Activated CD4-positive, alpha-beta memory T cell treated with anti-CD3 and anti-CD28 coated beads, Interleukin-2, amount 10 ng/mL, durations not matched to agents 7 days and 5 days (primary cell): Measurements from ENCODE around the gene SLC44A4. TPM values are rescaled to one million over a fixed set of nuclear protein-coding genes. Genes with fewer than 3 reads are reported as not detected.
"Not testable (repeated sequence)": the region's sequence is repeated elsewhere in the genome, so short reads cannot be mapped to it uniquely, and the experiment has no call there.

ENCODE experiments used
- CTCF ChIA-PET: fragments of 350-600 bp; sonication (Branson Sonifier 250); formaldehyde crosslinking; loops from one replicate; lab custom pipeline; 2021; ENCODE audit warnings: antibody characterized with exemption, inconsistent platforms; lab: Charles Lee
- POLR2A ChIA-PET: fragments of 350-600 bp; sonication (Branson Sonifier 250); formaldehyde crosslinking; loops from one replicate; lab custom pipeline; 2021; ENCODE audit warnings: antibody characterized with exemption; lab: Charles Lee
- DNase-seq: peaks from one replicate; pipeline ENCODE4 v3.0.0-alpha.2; 2020
- H3K27ac Mint-ChIP-seq: one replicate; pipeline ENCODE4 v1.8.0; 2021; ENCODE audit warnings: mild to moderate bottlenecking, mixed read lengths
- H3K27me3 Mint-ChIP-seq: one replicate; pipeline ENCODE4 v1.8.0; 2021; ENCODE audit warnings: mixed read lengths
- H3K36me3 Mint-ChIP-seq: one replicate; pipeline ENCODE4 v1.8.0; 2021; ENCODE audit warnings: low read depth, mixed read lengths
- H3K4me1 Mint-ChIP-seq: one replicate; pipeline ENCODE4 v1.8.0; 2021; ENCODE audit warnings: mixed read lengths
- H3K4me3 Mint-ChIP-seq: one replicate; pipeline ENCODE4 v1.8.0; 2021; ENCODE audit warnings: mild to moderate bottlenecking, mixed read lengths
- H3K9me3 Mint-ChIP-seq: one replicate; pipeline ENCODE4 v1.8.0; 2021; ENCODE audit warnings: mixed read lengths
- total RNA-seq, 2 experiments: library from RNA; stranded (reverse); gene quantifications; one replicate each; pipeline ENCODE4 v1.2.3, GENCODE V29; 2021

Gene SLC44A4
- total RNA-seq, 2 experiments from 2014 or later: 0.38 TPM; not detected in 1

DNA sequence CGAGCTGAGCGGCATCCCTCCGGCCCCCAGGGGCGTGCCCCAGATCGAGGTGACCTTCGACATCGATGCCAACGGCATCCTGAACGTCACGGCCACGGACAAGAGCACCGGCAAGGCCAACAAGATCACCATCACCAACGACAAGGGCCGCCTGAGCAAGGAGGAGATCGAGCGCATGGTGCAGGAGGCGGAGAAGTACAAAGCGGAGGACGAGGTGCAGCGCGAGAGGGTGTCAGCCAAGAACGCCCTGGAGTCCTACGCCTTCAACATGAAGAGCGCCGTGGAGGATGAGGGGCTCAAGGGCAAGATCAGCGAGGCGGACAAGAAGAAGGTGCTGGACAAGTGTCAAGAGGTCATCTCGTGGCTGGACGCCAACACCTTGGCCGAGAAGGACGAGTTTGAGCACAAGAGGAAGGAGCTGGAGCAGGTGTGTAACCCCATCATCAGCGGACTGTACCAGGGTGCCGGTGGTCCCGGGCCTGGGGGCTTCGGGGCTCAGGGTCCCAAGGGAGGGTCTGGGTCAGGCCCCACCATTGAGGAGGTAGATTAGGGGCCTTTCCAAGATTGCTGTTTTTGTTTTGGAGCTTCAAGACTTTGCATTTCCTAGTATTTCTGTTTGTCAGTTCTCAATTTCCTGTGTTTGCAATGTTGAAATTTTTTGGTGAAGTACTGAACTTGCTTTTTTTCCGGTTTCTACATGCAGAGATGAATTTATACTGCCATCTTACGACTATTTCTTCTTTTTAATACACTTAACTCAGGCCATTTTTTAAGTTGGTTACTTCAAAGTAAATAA lies 61.5 kb downstream of the SLC44A4 start:
- Mint-ChIP-seq H3K4me1 (peaks cover 49% of the 10 kb centered on the region), H3K36me3 (peaks cover 18% of the 10 kb centered on the region), H3K4me3 (peak overlapping the region; percentile 91), H3K27ac (peak overlapping the region; percentile 96)
- DNase-seq, H3K9me3 Mint-ChIP-seq, H3K27me3 Mint-ChIP-seq: not testable (repeated sequence)
- POLR2A ChIA-PET: interaction anchor here (1.0 to 6.4 kb wide), 12 partner anchors 10 to 157 kb away, joined by 3 to 95 read pairs (median 5); partner anchors contain the start of genes C6orf47, CLIC1, DDAH2 and GPANK1
- CTCF ChIA-PET: interaction anchor here (0.8 to 2.3 kb wide), 11 partner anchors 10 to 276 kb away, joined by 3 to 14 read pairs (median 6); partner anchors contain the start of genes DDAH2, DDX39B, HSPA1B and LSM2

DNA sequence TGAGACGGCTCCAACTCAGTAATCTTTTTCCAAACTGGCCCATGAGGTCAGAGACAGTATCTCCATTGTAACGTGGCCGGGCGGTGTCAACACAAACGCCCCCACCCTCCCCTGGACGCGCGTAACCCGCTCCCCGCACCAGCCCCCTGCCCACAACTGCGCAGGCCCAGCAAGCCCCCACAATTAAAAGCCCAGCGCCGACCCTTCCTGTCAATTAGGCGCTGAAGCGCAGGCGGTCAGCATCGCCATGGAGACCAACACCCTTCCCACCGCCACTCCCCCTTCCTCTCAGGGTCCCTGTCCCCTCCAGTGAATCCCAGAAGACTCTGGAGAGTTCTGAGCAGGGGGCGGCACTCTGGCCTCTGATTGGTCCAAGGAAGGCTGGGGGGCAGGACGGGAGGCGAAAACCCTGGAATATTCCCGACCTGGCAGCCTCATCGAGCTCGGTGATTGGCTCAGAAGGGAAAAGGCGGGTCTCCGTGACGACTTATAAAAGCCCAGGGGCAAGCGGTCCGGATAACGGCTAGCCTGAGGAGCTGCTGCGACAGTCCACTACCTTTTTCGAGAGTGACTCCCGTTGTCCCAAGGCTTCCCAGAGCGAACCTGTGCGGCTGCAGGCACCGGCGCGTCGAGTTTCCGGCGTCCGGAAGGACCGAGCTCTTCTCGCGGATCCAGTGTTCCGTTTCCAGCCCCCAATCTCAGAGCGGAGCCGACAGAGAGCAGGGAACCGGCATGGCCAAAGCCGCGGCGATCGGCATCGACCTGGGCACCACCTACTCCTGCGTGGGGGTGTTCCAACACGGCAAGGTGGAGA lies 63.6 kb downstream of the SLC44A4 start, which contains the start of the genes HSPA1A and HSPA1L:
HSPA1A (plus strand) TSS at position 519 of the 814 bp plus-strand sequence; CDS start at position 733, 214 bp downstream.
HSPA1L (minus strand) TSS at position 259 of the 814 bp plus-strand sequence. CDS start 3,311 bp downstream, outside the sequence.
- H3K4me3 Mint-ChIP-seq: peak within 1 kb of the TSS; percentile 83
- no peaks in the 10 kb centered on the region for H3K9me3 Mint-ChIP-seq
- peaks cover 55% of the 10 kb centered on the region for H3K4me1 Mint-ChIP-seq
- CTCF ChIA-PET: interaction anchor here (0.8 to 2.4 kb wide), 12 partner anchors 9 to 273 kb away, joined by 3 to 13 read pairs (median 4); partner anchors contain the start of genes CLIC1, DDX39B, HSPA1B and LSM2
- H3K27me3 Mint-ChIP-seq: no peaks in the 10 kb centered on the region
- peaks cover 23% of the 10 kb centered on the region for H3K36me3 Mint-ChIP-seq
- POLR2A ChIA-PET: interaction anchor here (0.8 to 5.6 kb wide), 14 partner anchors 8 to 274 kb away, joined by 3 to 98 read pairs (median 8); partner anchors contain the start of genes CLIC1, CSNK2B, DDX39B and HSPA1B
- peak within 1 kb of the TSS; percentile 96 for H3K27ac Mint-ChIP-seq
- DNase-seq: peak; percentile 82

DNA sequence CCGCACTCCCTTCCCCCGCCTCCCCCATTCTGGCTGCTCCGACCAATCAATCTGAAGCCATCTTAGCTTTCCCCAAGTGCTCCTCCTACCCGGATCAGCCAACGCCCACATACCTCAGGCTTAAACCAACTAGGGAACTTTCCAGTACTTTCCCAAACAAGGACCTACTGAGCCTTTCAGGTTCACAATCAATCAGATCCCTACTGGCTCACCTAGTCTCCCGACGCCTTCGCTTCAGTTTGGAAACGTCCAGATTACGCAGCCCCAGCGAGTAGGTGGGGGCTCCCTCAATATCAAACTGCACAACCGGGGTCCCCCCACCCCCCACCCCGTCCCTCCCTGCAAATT lies 64.1 kb downstream of the SLC44A4 start:
- POLR2A ChIA-PET: interaction anchor here (0.8 to 5.6 kb wide), 15 partner anchors 8 to 273 kb away, joined by 3 to 98 read pairs (median 7); partner anchors contain the start of genes CLIC1, CSNK2B, DDX39B and GPANK1
- H3K9me3 Mint-ChIP-seq: no peaks in the 10 kb centered on the region
- H3K36me3 Mint-ChIP-seq: peaks cover 24% of the 10 kb centered on the region
- peak; percentile 82 for DNase-seq
- H3K27ac Mint-ChIP-seq: peak overlapping the region; percentile 82
- CTCF ChIA-PET: interaction anchor here (0.8 to 2.9 kb wide), 11 partner anchors 8 to 273 kb away, joined by 3 to 14 read pairs (median 5); partner anchors contain the start of genes DDX39B, HSPA1B, LSM2 and VARS1
- H3K27me3 Mint-ChIP-seq: no peaks in the 10 kb centered on the region
- peak overlapping the region; percentile 83 for H3K4me3 Mint-ChIP-seq
- H3K4me1 Mint-ChIP-seq: peaks cover 51% of the 10 kb centered on the region

DNA sequence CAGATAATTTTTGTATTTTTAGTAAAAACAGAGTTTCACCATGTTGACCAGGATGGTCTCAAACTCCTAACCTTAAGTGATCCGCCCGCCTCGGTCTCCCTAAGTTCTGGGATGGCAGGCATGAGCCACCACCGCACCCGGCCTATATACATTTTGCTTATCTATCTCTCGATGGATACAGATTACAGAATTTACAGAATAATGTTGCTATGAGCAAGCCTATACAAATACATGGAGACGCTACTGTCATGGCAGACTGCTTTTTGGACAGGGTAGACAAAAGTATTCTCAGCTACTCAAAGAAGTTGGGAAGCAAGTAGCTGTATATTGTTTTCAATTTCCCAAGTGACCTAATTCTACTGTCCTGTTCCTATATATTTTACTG lies 65.3 kb downstream of the SLC44A4 start:
- Mint-ChIP-seq H3K36me3 (peaks cover 22% of the 10 kb centered on the region), H3K4me1 (peaks cover 44% of the 10 kb centered on the region), H3K27me3 (no peaks in the 10 kb centered on the region), H3K9me3 (no peaks in the 10 kb centered on the region), H3K27ac (peak overlapping the region; percentile 96), H3K4me3 (peak overlapping the region; percentile 71)
- ChIA-PET CTCF (interaction anchor here (1.1 to 2.9 kb wide), 9 partner anchors 7 to 84 kb away, joined by 3 to 14 read pairs (median 7); partner anchors contain the start of genes CLIC1, HSPA1B, LSM2 and VARS1), POLR2A (interaction anchor here (1.1 to 5.6 kb wide), 12 partner anchors 8 to 272 kb away, joined by 3 to 98 read pairs (median 8); partner anchors contain the start of genes CLIC1, DDX39B, HSPA1B and MSH5)
- DNase-seq: no peak

Other genes with a start within 250 kb of the SLC44A4 start
- 100 to 1,000 TPM; 275 to 282 TPM for gene BAG6, start 226.3 kb downstream of the SLC44A4 start, total RNA-seq
- 1 to 10 TPM; 2.9 to 3.6 TPM for gene APOM, start 223.1 kb downstream of the SLC44A4 start, total RNA-seq
- gene C6orf47, start 218.2 kb downstream of the SLC44A4 start, total RNA-seq: 10 to 100 TPM; 26.4 to 26.7 TPM
- gene GPANK1, start 214.0 kb downstream of the SLC44A4 start, total RNA-seq: 10 to 100 TPM; 33.6 to 35.2 TPM
- 100 to 1,000 TPM; 199 to 212 TPM for gene CSNK2B, start 212.9 kb downstream of the SLC44A4 start, total RNA-seq
- gene LY6G5B, start 209.0 kb downstream of the SLC44A4 start, total RNA-seq: 10 to 100 TPM; 16.7 to 17.2 TPM
- 1 to 10 TPM; 2.3 to 2.6 TPM for gene LY6G5C, start 197.9 kb downstream of the SLC44A4 start, total RNA-seq
- 10 to 100 TPM; 53.1 to 55.0 TPM for gene ABHD16A, start 175.7 kb downstream of the SLC44A4 start, total RNA-seq
- gene LY6G6F, start 172.1 kb downstream of the SLC44A4 start, total RNA-seq: not detected
- gene LY6G6D, start 163.6 kb downstream of the SLC44A4 start, total RNA-seq: not detected
- gene LY6G6C, start 157.3 kb downstream of the SLC44A4 start, total RNA-seq: not detected
- gene MPIG6B, start 155.6 kb downstream of the SLC44A4 start, total RNA-seq: not detected
- 10 to 100 TPM; 22.1 to 23.9 TPM for gene DDAH2, start 149.7 kb downstream of the SLC44A4 start, total RNA-seq
- gene CLIC1, start 142.5 kb downstream of the SLC44A4 start, total RNA-seq: 100 to 1,000 TPM; 640 to 644 TPM
- gene MSH5, start 139.0 kb downstream of the SLC44A4 start, total RNA-seq: 10 to 100 TPM; 60.1 to 63.2 TPM
- gene SAPCD1, start 116.3 kb downstream of the SLC44A4 start, total RNA-seq: 10 to 100 TPM; 10.7 to 14.6 TPM
- 10 to 100 TPM; 11.0 to 12.2 TPM for gene VWA7, start 101.7 kb downstream of the SLC44A4 start, total RNA-seq
- 10 to 100 TPM; 84.1 to 88.4 TPM for gene VARS1, start 83.2 kb downstream of the SLC44A4 start, total RNA-seq
- gene LSM2, start 72.0 kb downstream of the SLC44A4 start, total RNA-seq: 100 to 1,000 TPM; 100 to 108 TPM
- gene HSPA1L, start 63.7 kb downstream of the SLC44A4 start, total RNA-seq: 1 to 10 TPM; 2.8 to 3.0 TPM
- 100 to 1,000 TPM; 147 to 151 TPM for gene HSPA1A, start 63.5 kb downstream of the SLC44A4 start, total RNA-seq
- gene HSPA1B, start 51.3 kb downstream of the SLC44A4 start, total RNA-seq: 10 to 100 TPM; 60.6 to 62.6 TPM
- 10 to 100 TPM; 29.2 to 29.6 TPM for gene NEU1, start 16.2 kb downstream of the SLC44A4 start, total RNA-seq
- 10 to 100 TPM; 57.0 to 58.4 TPM for gene EHMT2, start 18.7 kb upstream of the SLC44A4 start, total RNA-seq
- gene ZBTB12, start 23.1 kb upstream of the SLC44A4 start, total RNA-seq: 1 to 10 TPM in 1 of 2 experiments, under 1 TPM in 1; 0.98 to 1.1 TPM
- 1 to 10 TPM in 1 of 2 experiments, under 1 TPM in 1; 0.45 to 1.0 TPM for gene C2, start 48.7 kb upstream of the SLC44A4 start, total RNA-seq
- under 1 TPM; 0.58 to 0.60 TPM for gene CFB, start 67.1 kb upstream of the SLC44A4 start, total RNA-seq
- 10 to 100 TPM; 69.6 to 70.6 TPM for gene NELFE, start 80.0 kb upstream of the SLC44A4 start, total RNA-seq
- gene SKIC2, start 80.2 kb upstream of the SLC44A4 start, total RNA-seq: 10 to 100 TPM; 69.4 to 74.2 TPM
- gene DXO, start 93.1 kb upstream of the SLC44A4 start, total RNA-seq: 10 to 100 TPM; 16.7 to 17.5 TPM
- gene C4A, start 103.1 kb upstream of the SLC44A4 start, total RNA-seq: 1 to 10 TPM; 3.3 to 5.7 TPM
- gene C4B, start 135.8 kb upstream of the SLC44A4 start, total RNA-seq: 1 to 10 TPM; 3.4 to 5.0 TPM
- gene CYP21A2, start 159.4 kb upstream of the SLC44A4 start, total RNA-seq: under 1 TPM in 1 of 2 experiments, not detected in 1; 0.23 TPM
- 1 to 10 TPM; 5.7 to 6.4 TPM for gene TNXB, start 230.3 kb upstream of the SLC44A4 start, total RNA-seq
- 100 to 1,000 TPM; 142 to 147 TPM for gene ATF6B, start 249.2 kb upstream of the SLC44A4 start, total RNA-seq